ENCODE measurements around the gene JAZF1. TPM values are rescaled to one million over a fixed set of nuclear protein-coding genes. Genes with fewer than 3 reads are reported as not detected.
"Not testable (repeated sequence)": the region's sequence is repeated elsewhere in the genome, so short reads cannot be mapped to it uniquely, and the experiment has no call there.

The JAZF1 gene
- total and polyA plus RNA-seq, 2 donors = 3.9 to 14.5 TPM

- Histone ChIP-seq H3K27ac (ENCODE audit: low read depth in 1 of 2, low read length in 1 of 2) (no peak overlapping the region), H3K36me3 (ENCODE audit: control insufficient read depth in 2 of 2, insufficient read depth in 2 of 2, low read length in 1 of 2) (no peaks in the 10 kb centered on the region), H3K27me3 (ENCODE audit: control insufficient read depth in 2 of 2, insufficient read depth in 1 of 2, low read length in 1 of 2) (peaks cover 0 to 2% of the 10 kb centered on the region in 2 donors), H3K9me3 (ENCODE audit: control insufficient read depth in 2 of 2, insufficient read depth in 1 of 2, low read length in 1 of 2) (peaks cover 0 to 3% of the 10 kb centered on the region in 2 donors), H3K4me1 (ENCODE audit: control insufficient read depth in 2 of 2, insufficient read depth in 2 of 2, low read length in 2 of 2) (no peaks in the 10 kb centered on the region), H3K4me3 (ENCODE audit: low read length in 2 of 2) (no peak overlapping the region)
- DNase-seq (ENCODE audit: low read depth in 6 of 9, low spot score in 9 of 9) = no peak
- WGBS = 95% methylated on average over 2 of the region's 2 CpGs
Observed at GRCh38 chr7:28016297-28016696, 164.3 kb downstream of the JAZF1 start.

GRCh38 chr7:28015169-28015568, 165.4 kb downstream of the JAZF1 start:
- no peaks in the 10 kb centered on the region for H3K4me1 ChIP-seq (ENCODE audit: control insufficient read depth in 2 of 2, insufficient read depth in 2 of 2, low read length in 2 of 2)
- H3K36me3 ChIP-seq (ENCODE audit: control insufficient read depth in 2 of 2, insufficient read depth in 2 of 2, low read length in 1 of 2) = no peaks in the 10 kb centered on the region
- no peak overlapping the region for H3K4me3 ChIP-seq (ENCODE audit: low read length in 2 of 2)
- no peak for DNase-seq (ENCODE audit: low read depth in 6 of 9, low spot score in 9 of 9)
- 89% methylated on average over 4 of the region's 4 CpGs for WGBS
- peaks cover 0 to 2% of the 10 kb centered on the region in 2 donors for H3K27me3 ChIP-seq (ENCODE audit: control insufficient read depth in 2 of 2, insufficient read depth in 1 of 2, low read length in 1 of 2)
- H3K27ac ChIP-seq (ENCODE audit: low read depth in 1 of 2, low read length in 1 of 2) = no peak overlapping the region
- peaks cover 0 to 3% of the 10 kb centered on the region in 2 donors for H3K9me3 ChIP-seq (ENCODE audit: control insufficient read depth in 2 of 2, insufficient read depth in 1 of 2, low read length in 1 of 2)

- not testable (repeated sequence) for H3K9me3 ChIP-seq (ENCODE audit: control insufficient read depth in 2 of 2, insufficient read depth in 1 of 2, low read length in 1 of 2); H3K36me3 ChIP-seq (ENCODE audit: control insufficient read depth in 2 of 2, insufficient read depth in 2 of 2, low read length in 1 of 2); H3K4me1 ChIP-seq (ENCODE audit: control insufficient read depth in 2 of 2, insufficient read depth in 2 of 2, low read length in 2 of 2); H3K4me3 ChIP-seq (ENCODE audit: low read length in 2 of 2); H3K27ac ChIP-seq (ENCODE audit: low read depth in 1 of 2, low read length in 1 of 2); DNase-seq (ENCODE audit: low read depth in 6 of 9, low spot score in 9 of 9); H3K27me3 ChIP-seq (ENCODE audit: control insufficient read depth in 2 of 2, insufficient read depth in 1 of 2, low read length in 1 of 2)
- 98% methylated on average over 4 of the region's 4 CpGs for WGBS
Observed at GRCh38 chr7:28014340-28014739, 166.3 kb downstream of the JAZF1 start.

- no peaks in the 10 kb centered on the region for H3K36me3 ChIP-seq (ENCODE audit: control insufficient read depth in 2 of 2, insufficient read depth in 2 of 2, low read length in 1 of 2)
- H3K27me3 ChIP-seq (ENCODE audit: control insufficient read depth in 2 of 2, insufficient read depth in 1 of 2, low read length in 1 of 2) = peaks cover 0 to 2% of the 10 kb centered on the region in 2 donors
- DNase-seq (ENCODE audit: low read depth in 6 of 9, low spot score in 9 of 9) = no peak
- no peak overlapping the region for H3K4me3 ChIP-seq (ENCODE audit: low read length in 2 of 2)
- peaks cover 0 to 3% of the 10 kb centered on the region in 2 donors for H3K9me3 ChIP-seq (ENCODE audit: control insufficient read depth in 2 of 2, insufficient read depth in 1 of 2, low read length in 1 of 2)
- H3K27ac ChIP-seq (ENCODE audit: low read depth in 1 of 2, low read length in 1 of 2) = no peak overlapping the region
- 95% methylated on average over 5 of the region's 5 CpGs for WGBS
- no peaks in the 10 kb centered on the region for H3K4me1 ChIP-seq (ENCODE audit: control insufficient read depth in 2 of 2, insufficient read depth in 2 of 2, low read length in 2 of 2)
Observed at GRCh38 chr7:28013441-28013840, 167.2 kb downstream of the JAZF1 start.

GRCh38 chr7:28013019-28013418, 167.6 kb downstream of the JAZF1 start:
- no peaks in the 10 kb centered on the region for H3K4me1 ChIP-seq (ENCODE audit: control insufficient read depth in 2 of 2, insufficient read depth in 2 of 2, low read length in 2 of 2)
- peaks cover 0 to 3% of the 10 kb centered on the region in 2 donors for H3K9me3 ChIP-seq (ENCODE audit: control insufficient read depth in 2 of 2, insufficient read depth in 1 of 2, low read length in 1 of 2)
- no peak for DNase-seq (ENCODE audit: low read depth in 6 of 9, low spot score in 9 of 9)
- H3K36me3 ChIP-seq (ENCODE audit: control insufficient read depth in 2 of 2, insufficient read depth in 2 of 2, low read length in 1 of 2) = no peaks in the 10 kb centered on the region
- peaks cover 0 to under 1% of the 10 kb centered on the region in 2 donors for H3K27me3 ChIP-seq (ENCODE audit: control insufficient read depth in 2 of 2, insufficient read depth in 1 of 2, low read length in 1 of 2)
- no peak overlapping the region for H3K27ac ChIP-seq (ENCODE audit: low read depth in 1 of 2, low read length in 1 of 2)
- H3K4me3 ChIP-seq (ENCODE audit: low read length in 2 of 2) = no peak overlapping the region
- 96% methylated on average over 2 of the region's 2 CpGs for WGBS

- Histone ChIP-seq H3K36me3 (ENCODE audit: control insufficient read depth in 2 of 2, insufficient read depth in 2 of 2, low read length in 1 of 2) (no peaks in the 10 kb centered on the region), H3K27me3 (ENCODE audit: control insufficient read depth in 2 of 2, insufficient read depth in 1 of 2, low read length in 1 of 2) (no peaks in the 10 kb centered on the region), H3K9me3 (ENCODE audit: control insufficient read depth in 2 of 2, insufficient read depth in 1 of 2, low read length in 1 of 2) (no peaks in the 10 kb centered on the region), H3K4me1 (ENCODE audit: control insufficient read depth in 2 of 2, insufficient read depth in 2 of 2, low read length in 2 of 2) (no peaks in the 10 kb centered on the region), H3K4me3 (ENCODE audit: low read length in 2 of 2) (no peak overlapping the region), H3K27ac (ENCODE audit: low read depth in 1 of 2, low read length in 1 of 2) (no peak overlapping the region)
- DNase-seq (ENCODE audit: low read depth in 6 of 9, low spot score in 9 of 9) = no peak
- 97% methylated on average over 2 of the region's 2 CpGs for WGBS
Observed at GRCh38 chr7:28008911-28009310, 171.7 kb downstream of the JAZF1 start.

GRCh38 chr7:28008171-28008570, 172.4 kb downstream of the JAZF1 start:
- DNase-seq (ENCODE audit: low read depth in 6 of 9, low spot score in 9 of 9) = no peak
- Histone ChIP-seq H3K27me3 (ENCODE audit: control insufficient read depth in 2 of 2, insufficient read depth in 1 of 2, low read length in 1 of 2) (no peaks in the 10 kb centered on the region), H3K27ac (ENCODE audit: low read depth in 1 of 2, low read length in 1 of 2) (no peak overlapping the region), H3K9me3 (ENCODE audit: control insufficient read depth in 2 of 2, insufficient read depth in 1 of 2, low read length in 1 of 2) (no peaks in the 10 kb centered on the region), H3K4me1 (ENCODE audit: control insufficient read depth in 2 of 2, insufficient read depth in 2 of 2, low read length in 2 of 2) (no peaks in the 10 kb centered on the region), H3K4me3 (ENCODE audit: low read length in 2 of 2) (no peak overlapping the region), H3K36me3 (ENCODE audit: control insufficient read depth in 2 of 2, insufficient read depth in 2 of 2, low read length in 1 of 2) (no peaks in the 10 kb centered on the region)
- WGBS = 82% methylated on average over 3 of the region's 3 CpGs

GRCh38 chr7:28006491-28006890, 174.1 kb downstream of the JAZF1 start:
- Histone ChIP-seq H3K9me3 (ENCODE audit: control insufficient read depth in 2 of 2, insufficient read depth in 1 of 2, low read length in 1 of 2) (no peaks in the 10 kb centered on the region), H3K36me3 (ENCODE audit: control insufficient read depth in 2 of 2, insufficient read depth in 2 of 2, low read length in 1 of 2) (no peaks in the 10 kb centered on the region), H3K27me3 (ENCODE audit: control insufficient read depth in 2 of 2, insufficient read depth in 1 of 2, low read length in 1 of 2) (no peaks in the 10 kb centered on the region), H3K4me1 (ENCODE audit: control insufficient read depth in 2 of 2, insufficient read depth in 2 of 2, low read length in 2 of 2) (no peaks in the 10 kb centered on the region), H3K27ac (ENCODE audit: low read depth in 1 of 2, low read length in 1 of 2) (no peak overlapping the region), H3K4me3 (ENCODE audit: low read length in 2 of 2) (no peak overlapping the region)
- WGBS = 100% methylated on average over 1 of the region's 1 CpG
- DNase-seq (ENCODE audit: low read depth in 6 of 9, low spot score in 9 of 9) = no peak

- no peaks in the 10 kb centered on the region for H3K27me3 ChIP-seq (ENCODE audit: control insufficient read depth in 2 of 2, insufficient read depth in 1 of 2, low read length in 1 of 2)
- 93% methylated on average over 1 of the region's 1 CpG for WGBS
- no peak for DNase-seq (ENCODE audit: low read depth in 6 of 9, low spot score in 9 of 9)
Observed at GRCh38 chr7:28005847-28006231, 174.8 kb downstream of the JAZF1 start.

More at GRCh38 chr7:28005847-28006231, 174.8 kb downstream of the JAZF1 start:
- H3K4me1 ChIP-seq (ENCODE audit: control insufficient read depth in 2 of 2, insufficient read depth in 2 of 2, low read length in 2 of 2) = no peaks in the 10 kb centered on the region
- no peak overlapping the region for H3K27ac ChIP-seq (ENCODE audit: low read depth in 1 of 2, low read length in 1 of 2)
- no peak overlapping the region for H3K4me3 ChIP-seq (ENCODE audit: low read length in 2 of 2)
- H3K9me3 ChIP-seq (ENCODE audit: control insufficient read depth in 2 of 2, insufficient read depth in 1 of 2, low read length in 1 of 2) = no peaks in the 10 kb centered on the region
- H3K36me3 ChIP-seq (ENCODE audit: control insufficient read depth in 2 of 2, insufficient read depth in 2 of 2, low read length in 1 of 2) = no peaks in the 10 kb centered on the region

Data from thymus (tissue), 11 donors.